ENCODE results near the gene TRAF2. TPM values are rescaled to one million over a fixed set of nuclear protein-coding genes. Genes with fewer than 3 reads are reported as not detected.

TRAF2 gene
- total and polyA plus RNA-seq, 9 of the 15 experiments (the other 6 are each of a cell fraction or from before 2014, with no cell fraction given) = 0.24 to 45.2 (median 18.0) TPM

DNA sequence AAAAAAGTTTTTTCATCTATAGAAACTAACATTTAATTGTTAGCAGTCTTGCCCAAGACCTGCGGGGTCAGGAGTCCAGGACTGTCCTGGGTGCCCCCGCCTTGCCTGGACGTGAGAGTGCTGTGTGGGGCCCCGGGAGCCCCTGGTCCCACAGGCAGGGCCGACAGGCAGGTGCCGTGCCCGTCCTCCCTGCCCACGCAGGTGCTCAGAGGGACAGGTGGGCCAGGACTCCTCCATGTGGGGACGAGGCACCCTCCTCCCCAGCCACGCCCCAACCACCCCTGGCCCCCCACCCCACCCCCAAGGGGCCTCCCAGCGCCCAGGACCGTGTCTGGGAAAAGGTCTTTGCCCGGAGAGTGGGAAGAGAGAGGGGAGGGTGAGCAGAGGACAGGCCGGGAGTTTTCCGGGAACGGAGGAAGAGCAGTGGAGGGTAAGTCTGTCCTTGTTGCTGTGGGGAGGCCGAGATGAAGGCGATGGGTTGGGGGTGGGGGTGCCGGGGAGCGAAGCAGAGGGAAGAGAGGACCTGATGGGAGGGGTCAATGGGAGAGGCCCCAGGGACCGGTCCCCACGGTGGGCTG is 63.0 kb downstream of the TRAF2 start (continued):
- TF ChIP-seq ZNF589 (CRISPR knock-in tag; IDR thresholded peaks at IDR 0.05; ENCODE audit: low read depth) = no peak
- TF ChIP-seq COPS2 (conservative IDR thresholded peaks at IDR 0.05) = no peak
- no peak for TF ChIP-seq BHLHE40 (IDR thresholded peaks at IDR 0.05; ENCODE audit: low read length)
- no peak for TF ChIP-seq TBP (optimal IDR thresholded peaks at IDR 0.05; ENCODE audit: low read depth, low read length)
- TF ChIP-seq, protein P1, sequence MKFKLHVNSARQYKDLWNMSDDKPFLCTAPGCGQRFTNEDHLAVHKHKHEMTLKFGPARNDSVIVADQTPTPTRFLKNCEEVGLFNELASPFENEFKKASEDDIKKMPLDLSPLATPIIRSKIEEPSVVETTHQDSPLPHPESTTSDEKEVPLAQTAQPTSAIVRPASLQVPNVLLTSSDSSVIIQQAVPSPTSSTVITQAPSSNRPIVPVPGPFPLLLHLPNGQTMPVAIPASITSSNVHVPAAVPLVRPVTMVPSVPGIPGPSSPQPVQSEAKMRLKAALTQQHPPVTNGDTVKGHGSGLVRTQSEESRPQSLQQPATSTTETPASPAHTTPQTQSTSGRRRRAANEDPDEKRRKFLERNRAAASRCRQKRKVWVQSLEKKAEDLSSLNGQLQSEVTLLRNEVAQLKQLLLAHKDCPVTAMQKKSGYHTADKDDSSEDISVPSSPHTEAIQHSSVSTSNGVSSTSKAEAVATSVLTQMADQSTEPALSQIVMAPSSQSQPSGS (CRISPR knock-in tag; IDR thresholded peaks at IDR 0.05) = no peak
- TF ChIP-seq PCBP2 (IDR thresholded peaks at IDR 0.05; ENCODE audit: low read depth, low read length, poor library complexity, severe bottlenecking) = no peak
- no peak for TF ChIP-seq DIDO1 (tag; IDR thresholded peaks at IDR 0.05; ENCODE audit: low read depth)
- TF ChIP-seq, protein P2, sequence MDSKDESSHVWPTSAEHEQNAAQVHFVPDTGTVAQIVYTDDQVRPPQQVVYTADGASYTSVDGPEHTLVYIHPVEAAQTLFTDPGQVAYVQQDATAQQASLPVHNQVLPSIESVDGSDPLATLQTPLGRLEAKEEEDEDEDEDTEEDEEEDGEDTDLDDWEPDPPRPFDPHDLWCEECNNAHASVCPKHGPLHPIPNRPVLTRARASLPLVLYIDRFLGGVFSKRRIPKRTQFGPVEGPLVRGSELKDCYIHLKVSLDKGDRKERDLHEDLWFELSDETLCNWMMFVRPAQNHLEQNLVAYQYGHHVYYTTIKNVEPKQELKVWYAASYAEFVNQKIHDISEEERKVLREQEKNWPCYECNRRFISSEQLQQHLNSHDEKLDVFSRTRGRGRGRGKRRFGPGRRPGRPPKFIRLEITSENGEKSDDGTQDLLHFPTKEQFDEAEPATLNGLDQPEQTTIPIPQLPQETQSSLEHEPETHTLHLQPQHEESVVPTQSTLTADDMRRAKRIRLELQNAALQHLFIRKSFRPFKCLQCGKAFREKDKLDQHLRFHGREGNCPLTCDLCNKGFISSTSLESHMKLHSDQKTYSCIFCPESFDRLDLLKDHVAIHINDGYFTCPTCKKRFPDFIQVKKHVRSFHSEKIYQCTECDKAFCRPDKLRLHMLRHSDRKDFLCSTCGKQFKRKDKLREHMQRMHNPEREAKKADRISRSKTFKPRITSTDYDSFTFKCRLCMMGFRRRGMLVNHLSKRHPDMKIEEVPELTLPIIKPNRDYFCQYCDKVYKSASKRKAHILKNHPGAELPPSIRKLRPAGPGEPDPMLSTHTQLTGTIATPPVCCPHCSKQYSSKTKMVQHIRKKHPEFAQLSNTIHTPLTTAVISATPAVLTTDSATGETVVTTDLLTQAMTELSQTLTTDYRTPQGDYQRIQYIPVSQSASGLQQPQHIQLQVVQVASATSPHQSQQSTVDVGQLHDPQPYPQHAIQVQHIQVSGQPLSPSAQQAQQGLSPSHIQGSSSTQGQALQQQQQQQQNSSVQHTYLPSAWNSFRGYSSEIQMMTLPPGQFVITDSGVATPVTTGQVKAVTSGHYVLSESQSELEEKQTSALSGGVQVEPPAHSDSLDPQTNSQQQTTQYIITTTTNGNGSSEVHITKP (IDR thresholded peaks at IDR 0.05; ENCODE audit: partially characterized antibody) = peak; percentile 11
- TF ChIP-seq ZNF740 (CRISPR knock-in tag; IDR thresholded peaks at IDR 0.05) = no peak
- no peak for TF ChIP-seq ZNF740 (tag; IDR thresholded peaks at IDR 0.05)
- TF ChIP-seq TCFL5 (CRISPR knock-in tag; conservative IDR thresholded peaks at IDR 0.05) = no peak
- no peak for TF ChIP-seq GABPA (tag; conservative IDR thresholded peaks at IDR 0.05; ENCODE audit: low read depth)
- no peak for TF ChIP-seq EWSR1 (IDR thresholded peaks at IDR 0.05; ENCODE audit: borderline replicate concordance, low read depth, partially characterized antibody)
- TF ChIP-seq SETDB1 (IDR thresholded peaks at IDR 0.05; ENCODE audit: low read length) = peak; percentile 8
- TF ChIP-seq, protein P3, sequence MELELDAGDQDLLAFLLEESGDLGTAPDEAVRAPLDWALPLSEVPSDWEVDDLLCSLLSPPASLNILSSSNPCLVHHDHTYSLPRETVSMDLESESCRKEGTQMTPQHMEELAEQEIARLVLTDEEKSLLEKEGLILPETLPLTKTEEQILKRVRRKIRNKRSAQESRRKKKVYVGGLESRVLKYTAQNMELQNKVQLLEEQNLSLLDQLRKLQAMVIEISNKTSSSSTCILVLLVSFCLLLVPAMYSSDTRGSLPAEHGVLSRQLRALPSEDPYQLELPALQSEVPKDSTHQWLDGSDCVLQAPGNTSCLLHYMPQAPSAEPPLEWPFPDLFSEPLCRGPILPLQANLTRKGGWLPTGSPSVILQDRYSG (tag; conservative IDR thresholded peaks at IDR 0.05; ENCODE audit: low read depth) = no peak
